GM12878 (cell line): Measurements from ENCODE around the gene RCC2. TPM values are rescaled to one million over a fixed set of nuclear protein-coding genes. Genes with fewer than 3 reads are reported as not detected.

Experiments used
- ATAC-seq: fragments of 200-7000 bp; cut with Tn5 transposase; 3 replicates; pipeline ENCODE4 v1.9.1; 2020; ENCODE audit warnings: mild to moderate bottlenecking, moderate library complexity
- BruUV-seq: library from RNA; stranded (reverse); fragments of 400-500 nt; replicated peaks from 2 replicates; lab custom pipeline; 2021; lab: Mats Ljungman, UMichigan
- CTCF ChIA-PET: fragments of 300-600 bp; sonication (Branson Sonifier 250); formaldehyde crosslinking; extraction: SDS; loops from one replicate; lab custom pipeline; 2021; ENCODE audit warnings: inconsistent platforms; lab: Yijun Ruan, JAX
- POLR2A ChIA-PET: fragments of 350-600 bp; formaldehyde crosslinking; extraction: SDS; loops from one replicate; lab custom pipeline; 2021; ENCODE audit warnings: inconsistent platforms; lab: Charles Lee
- RAD21 ChIA-PET: fragments of 300-600 bp; sonication (Branson Sonifier 250); formaldehyde crosslinking; loops from one replicate; lab custom pipeline; 2023; ENCODE audit warnings: antibody characterized with exemption; ENCODE audit not compliant: unreplicated experiment; lab: Charles Lee
- SMC1A ChIA-PET: fragments of 300-600 bp; sonication (Branson Sonifier 250); formaldehyde crosslinking; loops from one replicate; lab custom pipeline; 2023; ENCODE audit not compliant: unreplicated experiment, uncharacterized antibody; lab: Charles Lee
- DNase-seq: peaks from one replicate; pipeline ENCODE4 v3.0.0-alpha.2; 2011; ENCODE audit warnings: low read depth, low spot score
- FAIRE-seq: peaks from 3 replicates; lab custom pipeline; 2011; peaks lifted over from hg19 to GRCh38; lab: Jason Lieb, UNC
- H2AFZ ChIP-seq: 2 replicates; pipeline ENCODE4 v1.6.0; 2011; ENCODE audit warnings: low read depth, low read length, control low read depth; ENCODE audit not compliant: control insufficient read depth
- H3K27ac ChIP-seq: 2 replicates; pipeline ENCODE4 v1.5.1; 2011; ENCODE audit warnings: control low read depth; ENCODE audit not compliant: control insufficient read depth, insufficient read depth
- H3K27me3 ChIP-seq, 2 experiments: replicated peaks in 1 of 2; 2 replicates each; pipeline versions ENCODE4 v1.6.0 to v1.6.1; 2011; ENCODE audit warnings: low read length in 1 of 2; ENCODE audit not compliant: control insufficient read depth in 2 of 2, insufficient read depth in 2 of 2
- H3K36me3 ChIP-seq, 2 experiments: 2 replicates each; pipeline ENCODE4 v1.5.1; 2011; ENCODE audit warnings: low read length in 1 of 2; ENCODE audit not compliant: control insufficient read depth in 2 of 2, insufficient read depth in 2 of 2
- H3K4me1 ChIP-seq: 2 replicates; pipeline ENCODE4 v1.6.1; 2011; ENCODE audit warnings: mild to moderate bottlenecking, low read length, moderate library complexity, mixed read lengths; ENCODE audit not compliant: control insufficient read depth, insufficient read depth
- H3K4me2 ChIP-seq: 2 replicates; pipeline ENCODE4 v1.6.0; 2011; ENCODE audit warnings: control low read depth; ENCODE audit not compliant: control insufficient read depth, insufficient read depth
- H3K4me3 ChIP-seq: fragments of 200-600 bp; sonication (generic); 2 replicates; pipeline ENCODE4 v1.5.1; 2016
- H3K79me2 ChIP-seq: 2 replicates; pipeline ENCODE4 v1.6.0; 2011; ENCODE audit warnings: low read length; ENCODE audit not compliant: control insufficient read depth, insufficient read depth
- H3K9ac ChIP-seq: 2 replicates; pipeline ENCODE4 v1.8.0; 2011; ENCODE audit warnings: low read length, control low read depth, mixed read lengths; ENCODE audit not compliant: control insufficient read depth, insufficient read depth
- H3K9me3 ChIP-seq: replicated peaks from 3 replicates; pipeline ENCODE4 v1.5.1; 2011; ENCODE audit warnings: mild to moderate bottlenecking, low read length; ENCODE audit not compliant: control insufficient read depth, insufficient read depth
- H4K20me1 ChIP-seq: 2 replicates; pipeline ENCODE4 v1.6.0; 2011; ENCODE audit not compliant: control insufficient read depth, insufficient read depth
- ASH2L ChIP-seq: fragments of 300-600, 200-600 bp; sonication (generic); IDR thresholded peaks from 2 replicates; pipeline ENCODE4 v1.6.1; 2017; ENCODE audit warnings: low read depth, mild to moderate bottlenecking, borderline replicate concordance
- EED ChIP-seq: sonication (generic); IDR thresholded peaks from 2 replicates; pipeline ENCODE4 v1.6.1; 2016; ENCODE audit warnings: antibody characterized with exemption, low read depth
- EZH2 ChIP-seq: IDR thresholded peaks from 2 replicates; pipeline ENCODE4 v1.6.1; 2012; ENCODE audit warnings: low read depth, mild to moderate bottlenecking, control low read depth, inconsistent platforms, low read length, borderline replicate concordance; ENCODE audit not compliant: control insufficient read depth
- NFYA ChIP-seq: IDR thresholded peaks from 2 replicates; pipeline ENCODE4 v1.6.1; 2011; ENCODE audit warnings: low read depth, mild to moderate bottlenecking, low read length, improper control_type of control experiment, borderline replicate concordance
- NR2C2 ChIP-seq: IDR thresholded peaks from 2 replicates; pipeline ENCODE4 v1.6.1; 2011; ENCODE audit warnings: borderline replicate concordance, low read depth; ENCODE audit not compliant: control insufficient read depth, insufficient read length
- PAX5 ChIP-seq: IDR thresholded peaks from 2 replicates; pipeline ENCODE4 v1.6.1; 2011; ENCODE audit warnings: low read depth, low read length, borderline replicate concordance
- RUNX3 ChIP-seq: IDR thresholded peaks from 2 replicates; pipeline ENCODE4 v1.6.1; 2012; ENCODE audit warnings: low read length, inconsistent platforms
- TBL1XR1 ChIP-seq: IDR thresholded peaks from 2 replicates; pipeline ENCODE4 v1.6.1; 2012; ENCODE audit warnings: low read depth, low read length, improper control_type of control experiment
- WRNIP1 ChIP-seq: IDR thresholded peaks from 2 replicates; pipeline ENCODE4 v1.6.1; 2011; ENCODE audit warnings: low read depth, low read length, improper control_type of control experiment, borderline replicate concordance
- ZNF384 ChIP-seq: IDR thresholded peaks from 2 replicates; pipeline ENCODE4 v1.6.1; 2012; ENCODE audit warnings: low read depth, mild to moderate bottlenecking, low read length, improper control_type of control experiment, borderline replicate concordance
- WGBS: methylation state at CpG from one replicate; pipeline ENCODE4 v1.1.6; 2016; ENCODE audit warnings: low lambda C conversion rate; ENCODE audit not compliant: insufficient replicate concordance, insufficient coverage; ENCODE audit errors: missing lambda C conversion rate; 5-methylcytosine and 5-hydroxymethylcytosine counted together
- in situ Hi-C: fragments of 300-500 bp; cut with MboI; formaldehyde crosslinking; loops from 9 replicates; pipeline ENCODE4 v1.14.3; 2018; ENCODE audit warnings: mixed read lengths
- intact Hi-C: fragments of 100-400 bp; cut with micrococcal nuclease; formaldehyde crosslinking; loops from one replicate; pipeline ENCODE4 v1.14.2; 2022; ENCODE audit not compliant: unreplicated experiment
- polyA plus RNA-seq, 11 experiments: library from polyadenylated mRNA; depleted of rRNA in 4 of 11; unstranded in 6 of 11; stranded (reverse) in 5 of 11; fragments of >200 nt; fragmentation: Nextera tagmentation in 4 of 11; fragmentation: Illumina TruSeq in 1 of 11; extraction: Ambion mirVana in 4 of 11; extraction: Trizol in 1 of 11; gene quantifications; 1 replicate in 1 of 11; 2 replicates in 10 of 11; pipeline versions ENCODE4 v1.2.1 to v1.2.3, GENCODE V29; 2011 to 2016; ENCODE audit warnings: inconsistent platforms in 2 of 11, missing spikeins in 2 of 11, low read depth in 1 of 11
- total RNA-seq, 4 experiments: library from RNA; depleted of rRNA in 3 of 4; stranded (reverse); fragments of >200 nt in 3 of 4; fragmentation: Illumina TruSeq in 1 of 4; extraction: Trizol in 1 of 4; gene quantifications; 2 replicates each; pipeline versions ENCODE4 v1.2.1 to v1.2.3, GENCODE V29; 2013 to 2021
- TF ChIP-seq, protein P1 (sequence below): IDR thresholded peaks from 2 replicates; pipeline ENCODE4 v1.6.1; 2011; ENCODE audit warnings: borderline replicate concordance, low read depth, mild to moderate bottlenecking, moderate library complexity, mixed read lengths, low read length; ENCODE audit not compliant: insufficient read depth; ENCODE audit errors: extremely low read length
- TF ChIP-seq, protein P2 (sequence below): fragments of 450-650 bp; IDR thresholded peaks from 2 replicates; pipeline ENCODE4 v1.6.1; 2017; ENCODE audit warnings: antibody characterized with exemption, mild to moderate bottlenecking, moderate library complexity
- TF ChIP-seq, protein P3 (sequence below): fragments of 450-650 bp; IDR thresholded peaks from 2 replicates; pipeline ENCODE4 v1.6.1; 2016; ENCODE audit warnings: mild to moderate bottlenecking

The RCC2 gene
- total and polyA plus RNA-seq, 10 of the 15 experiments (the other 5 are each of a cell fraction or from before 2014, with no cell fraction given): 10.7 to 176 (median 85.5) TPM

DNA sequence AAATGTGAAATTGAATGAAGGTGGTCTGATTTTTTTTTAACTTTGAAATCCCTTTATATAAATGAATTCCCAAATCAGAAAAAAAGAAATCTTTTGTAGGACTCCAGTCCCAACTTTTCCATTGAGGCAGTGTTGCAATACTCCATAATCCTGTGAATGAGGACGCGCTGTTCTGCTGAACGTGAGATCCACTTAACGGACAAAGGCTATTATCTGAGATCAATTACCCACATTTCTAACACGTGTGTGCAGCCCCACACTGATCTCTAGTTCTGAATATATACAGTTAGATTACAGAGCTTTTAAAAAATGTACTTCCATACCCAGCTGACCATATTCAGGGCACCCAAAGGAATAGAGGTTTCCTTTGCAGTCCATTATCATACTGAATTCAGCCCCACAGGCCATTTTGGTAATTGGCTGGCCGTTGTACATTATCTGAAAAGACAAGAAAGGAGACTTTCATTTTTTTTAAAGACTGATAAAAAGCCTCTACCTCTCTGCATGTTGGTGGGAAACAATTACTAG lies 19.0 kb downstream of the RCC2 start:
- Histone ChIP-seq H4K20me1 (no peaks in the 10 kb centered on the region), H3K36me3 (peaks cover 48 to 49% of the 10 kb centered on the region in 2 experiments), H3K4me1 (no peaks in the 10 kb centered on the region), H3K4me2 (no peak overlapping the region), H2AFZ (no peak overlapping the region), H3K27me3 (no peaks in the 10 kb centered on the region), H3K4me3 (no peak overlapping the region), H3K9ac (no peak overlapping the region), H3K27ac (no peak overlapping the region), H3K9me3 (no peaks in the 10 kb centered on the region), H3K79me2 (no peaks in the 10 kb centered on the region; the same call in 1 of the 2 replicates)
- FAIRE-seq (no peak), DNase-seq (no peak), ATAC-seq (no peak)
- WGBS: 85% methylated on average over 6 of the region's 6 CpGs
- CTCF ChIA-PET: interaction anchor here (0.6 to 1.3 kb wide), 7 partner anchors 16 to 185 kb away, joined by 3 to 5 read pairs (median 3); partner anchors contain the start of gene RCC2
- RAD21 ChIA-PET: no interaction called here
- POLR2A ChIA-PET: interaction anchor here (0.5 kb wide), 1 partner anchor 58 kb away, joined by 5 read pairs; no protein-coding TSS in a partner anchor
- intact Hi-C loops: loop anchor here (2.0 kb wide), 1 partner anchor 64 kb away; no protein-coding TSS in a partner anchor
- BruUV-seq: TSS peak; percentile 13
- SMC1A ChIA-PET: interaction anchor here (1.0 kb wide), 1 partner anchor 11 kb away, joined by 3 read pairs; no protein-coding TSS in a partner anchor
- in situ Hi-C loops: no loop called here
- no peak for TF ChIP-seq WRNIP1
- no peak for TF ChIP-seq NR2C2
- TF ChIP-seq, protein P1, sequence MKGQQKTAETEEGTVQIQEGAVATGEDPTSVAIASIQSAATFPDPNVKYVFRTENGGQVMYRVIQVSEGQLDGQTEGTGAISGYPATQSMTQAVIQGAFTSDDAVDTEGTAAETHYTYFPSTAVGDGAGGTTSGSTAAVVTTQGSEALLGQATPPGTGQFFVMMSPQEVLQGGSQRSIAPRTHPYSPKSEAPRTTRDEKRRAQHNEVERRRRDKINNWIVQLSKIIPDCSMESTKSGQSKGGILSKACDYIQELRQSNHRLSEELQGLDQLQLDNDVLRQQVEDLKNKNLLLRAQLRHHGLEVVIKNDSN: no peak
- no peak for TF ChIP-seq ZNF384
- no peak for TF ChIP-seq RUNX3
- TF ChIP-seq PAX5: no peak
- TF ChIP-seq, protein P2, sequence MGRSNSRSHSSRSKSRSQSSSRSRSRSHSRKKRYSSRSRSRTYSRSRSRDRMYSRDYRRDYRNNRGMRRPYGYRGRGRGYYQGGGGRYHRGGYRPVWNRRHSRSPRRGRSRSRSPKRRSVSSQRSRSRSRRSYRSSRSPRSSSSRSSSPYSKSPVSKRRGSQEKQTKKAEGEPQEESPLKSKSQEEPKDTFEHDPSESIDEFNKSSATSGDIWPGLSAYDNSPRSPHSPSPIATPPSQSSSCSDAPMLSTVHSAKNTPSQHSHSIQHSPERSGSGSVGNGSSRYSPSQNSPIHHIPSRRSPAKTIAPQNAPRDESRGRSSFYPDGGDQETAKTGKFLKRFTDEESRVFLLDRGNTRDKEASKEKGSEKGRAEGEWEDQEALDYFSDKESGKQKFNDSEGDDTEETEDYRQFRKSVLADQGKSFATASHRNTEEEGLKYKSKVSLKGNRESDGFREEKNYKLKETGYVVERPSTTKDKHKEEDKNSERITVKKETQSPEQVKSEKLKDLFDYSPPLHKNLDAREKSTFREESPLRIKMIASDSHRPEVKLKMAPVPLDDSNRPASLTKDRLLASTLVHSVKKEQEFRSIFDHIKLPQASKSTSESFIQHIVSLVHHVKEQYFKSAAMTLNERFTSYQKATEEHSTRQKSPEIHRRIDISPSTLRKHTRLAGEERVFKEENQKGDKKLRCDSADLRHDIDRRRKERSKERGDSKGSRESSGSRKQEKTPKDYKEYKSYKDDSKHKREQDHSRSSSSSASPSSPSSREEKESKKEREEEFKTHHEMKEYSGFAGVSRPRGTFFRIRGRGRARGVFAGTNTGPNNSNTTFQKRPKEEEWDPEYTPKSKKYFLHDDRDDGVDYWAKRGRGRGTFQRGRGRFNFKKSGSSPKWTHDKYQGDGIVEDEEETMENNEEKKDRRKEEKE: no peak
- no peak for TF ChIP-seq EZH2
- no peak for TF ChIP-seq NFYA
- TF ChIP-seq TBL1XR1: no peak
- TF ChIP-seq EED: no peak
- no peak for TF ChIP-seq ASH2L
- TF ChIP-seq, protein P3, sequence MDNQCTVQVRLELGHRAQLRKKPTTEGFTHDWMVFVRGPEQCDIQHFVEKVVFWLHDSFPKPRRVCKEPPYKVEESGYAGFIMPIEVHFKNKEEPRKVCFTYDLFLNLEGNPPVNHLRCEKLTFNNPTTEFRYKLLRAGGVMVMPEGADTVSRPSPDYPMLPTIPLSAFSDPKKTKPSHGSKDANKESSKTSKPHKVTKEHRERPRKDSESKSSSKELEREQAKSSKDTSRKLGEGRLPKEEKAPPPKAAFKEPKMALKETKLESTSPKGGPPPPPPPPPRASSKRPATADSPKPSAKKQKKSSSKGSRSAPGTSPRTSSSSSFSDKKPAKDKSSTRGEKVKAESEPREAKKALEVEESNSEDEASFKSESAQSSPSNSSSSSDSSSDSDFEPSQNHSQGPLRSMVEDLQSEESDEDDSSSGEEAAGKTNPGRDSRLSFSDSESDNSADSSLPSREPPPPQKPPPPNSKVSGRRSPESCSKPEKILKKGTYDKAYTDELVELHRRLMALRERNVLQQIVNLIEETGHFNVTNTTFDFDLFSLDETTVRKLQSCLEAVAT: no peak
